ENCODE measurements around the gene CMTM3. TPM values are rescaled to one million over a fixed set of nuclear protein-coding genes. Genes with fewer than 3 reads are reported as not detected.

The CMTM3 gene
- polyA plus RNA-seq, 1 donor (not counting 4 experiments of a cell fraction or from before 2014, with no cell fraction given): 15.7 TPM

GRCh38 chr16:66574081-66574480, 30.4 kb upstream of the CMTM3 start:
- Histone ChIP-seq H3K4me2 (ENCODE audit: control insufficient read depth, extremely low read depth, insufficient read depth, low read depth, low read length) (no peak overlapping the region), H3K9me3 (ENCODE audit: control insufficient read depth, low read depth, low read length) (no peaks in the 10 kb centered on the region), H3K4me3 (ENCODE audit: control insufficient read depth in 2 of 3, extremely low read depth in 1 of 3, insufficient read depth in 2 of 3, low read depth in 1 of 3, low read length in 3 of 3) (no peak overlapping the region), H3K27me3 (ENCODE audit: control insufficient read depth, extremely low read depth, insufficient read depth, low read length) (peaks cover 16% of the 10 kb centered on the region), H3K36me3 (ENCODE audit: control insufficient read depth in 2 of 2, extremely low read depth in 1 of 2, insufficient read depth in 2 of 2, low read length in 2 of 2) (no peaks in the 10 kb centered on the region), H2AFZ (ENCODE audit: control insufficient read depth, low read length) (no peak overlapping the region), H3K27ac (ENCODE audit: control insufficient read depth, insufficient read depth, low read length) (no peak overlapping the region), H4K20me1 (ENCODE audit: control insufficient read depth, extremely low read depth, insufficient read depth, low read length) (no peaks in the 10 kb centered on the region), H3K4me1 (ENCODE audit: control insufficient read depth, extremely low read depth, insufficient read depth, low read length) (peaks cover 11% of the 10 kb centered on the region), H3K9ac (ENCODE audit: control insufficient read depth, extremely low read depth, insufficient read depth, low read length) (no peak overlapping the region), H3K79me2 (ENCODE audit: control insufficient read depth, insufficient read depth, low read length) (no peaks in the 10 kb centered on the region), H3K9me1 (ENCODE audit: control insufficient read depth, extremely low read depth, insufficient read depth, low read length) (no peaks in the 10 kb centered on the region)
- DNase-seq (ENCODE audit: low read depth, low spot score) (no peak), FAIRE-seq (no peak)
- TF ChIP-seq CTCF (optimal IDR thresholded peaks at IDR 0.05 in 1 of 3, IDR thresholded peaks at IDR 0.05 in 1 of 3, conservative IDR thresholded peaks at IDR 0.05 in 1 of 3; ENCODE audit: extremely low read depth in 1 of 3, insufficient read depth in 2 of 3, low read length in 3 of 3) (no peak), EZH2 (IDR thresholded peaks at IDR 0.05; ENCODE audit: low read length) (no peak)
- dilution Hi-C loops (cut with MboI; ENCODE audit: extremely low pct_ligation_motif_present, low sequenced_read_pairs): no loop called here

- Histone ChIP-seq H3K9ac (ENCODE audit: control insufficient read depth, extremely low read depth, insufficient read depth, low read length) (no peak overlapping the region), H3K4me3 (ENCODE audit: control insufficient read depth in 2 of 3, extremely low read depth in 1 of 3, insufficient read depth in 2 of 3, low read depth in 1 of 3, low read length in 3 of 3) (no peak overlapping the region), H3K79me2 (ENCODE audit: control insufficient read depth, insufficient read depth, low read length) (no peaks in the 10 kb centered on the region), H3K4me1 (ENCODE audit: control insufficient read depth, extremely low read depth, insufficient read depth, low read length) (peaks cover 7% of the 10 kb centered on the region), H3K4me2 (ENCODE audit: control insufficient read depth, extremely low read depth, insufficient read depth, low read depth, low read length) (no peak overlapping the region), H3K27ac (ENCODE audit: control insufficient read depth, insufficient read depth, low read length) (no peak overlapping the region), H2AFZ (ENCODE audit: control insufficient read depth, low read length) (no peak overlapping the region), H3K36me3 (ENCODE audit: control insufficient read depth in 2 of 2, extremely low read depth in 1 of 2, insufficient read depth in 2 of 2, low read length in 2 of 2) (no peaks in the 10 kb centered on the region), H3K9me3 (ENCODE audit: control insufficient read depth, low read depth, low read length) (no peaks in the 10 kb centered on the region), H3K9me1 (ENCODE audit: control insufficient read depth, extremely low read depth, insufficient read depth, low read length) (no peaks in the 10 kb centered on the region), H4K20me1 (ENCODE audit: control insufficient read depth, extremely low read depth, insufficient read depth, low read length) (no peaks in the 10 kb centered on the region), H3K27me3 (ENCODE audit: control insufficient read depth, extremely low read depth, insufficient read depth, low read length) (peaks cover 21% of the 10 kb centered on the region)
- dilution Hi-C loops (cut with MboI; ENCODE audit: extremely low pct_ligation_motif_present, low sequenced_read_pairs): no loop called here
- no peak for TF ChIP-seq CTCF (optimal IDR thresholded peaks at IDR 0.05 in 1 of 3, IDR thresholded peaks at IDR 0.05 in 1 of 3, conservative IDR thresholded peaks at IDR 0.05 in 1 of 3; ENCODE audit: extremely low read depth in 1 of 3, insufficient read depth in 2 of 3, low read length in 3 of 3)
- TF ChIP-seq EZH2 (IDR thresholded peaks at IDR 0.05; ENCODE audit: low read length): no peak
- FAIRE-seq: no peak
- DNase-seq (ENCODE audit: low read depth, low spot score): no peak
These were observed 30.0 kb upstream of the CMTM3 start for GRCh38 chr16:66574531-66574930.
